ENCODE results near the gene DYNC1I2. TPM values are rescaled to one million over a fixed set of nuclear protein-coding genes. Genes with fewer than 3 reads are reported as not detected.
"Not testable (repeated sequence)": the region's sequence is repeated elsewhere in the genome, so short reads cannot be mapped to it uniquely, and the experiment has no call there.

The DYNC1I2 gene
- polyA plus RNA-seq, 4 donors: 163 to 204 (median 184) TPM

- DNase-seq (ENCODE audit: low read depth in 4 of 4, low spot score in 3 of 4): no peak
Measured at GRCh38 chr2:171711351-171711750, 24.1 kb downstream of the DYNC1I2 start.

GRCh38 chr2:171712051-171712450 is 24.8 kb downstream of the DYNC1I2 start:
- DNase-seq (ENCODE audit: low read depth in 4 of 4, low spot score in 3 of 4): no peak

- DNase-seq (ENCODE audit: low read depth in 4 of 4, low spot score in 3 of 4): no peak
Measured at GRCh38 chr2:171718720-171719119, 31.5 kb downstream of the DYNC1I2 start.

DNA sequence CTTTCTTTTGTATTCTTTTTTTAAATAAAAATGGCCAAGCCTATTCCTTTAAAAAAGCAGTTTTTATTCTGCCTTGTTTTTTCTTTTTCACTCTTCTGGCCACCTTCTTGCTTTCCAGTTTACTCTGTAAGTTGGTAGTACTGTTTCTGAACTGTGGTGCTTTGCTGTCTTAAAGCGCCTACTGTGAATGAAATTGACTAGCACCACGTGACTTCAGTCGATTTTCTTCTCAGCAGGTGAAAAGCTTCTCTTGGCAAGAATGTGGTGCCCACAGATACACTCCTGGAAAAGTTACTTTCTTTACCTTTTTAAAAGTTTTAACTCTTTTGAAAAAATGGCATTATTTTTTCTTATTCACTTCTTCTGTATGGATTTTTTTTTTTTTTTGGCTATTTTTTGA is 32.4 kb downstream of the DYNC1I2 start:
- no peak for DNase-seq (ENCODE audit: low read depth in 4 of 4, low spot score in 3 of 4)

GRCh38 chr2:171723716-171724683 is 36.7 kb downstream of the DYNC1I2 start:
- DNase-seq (ENCODE audit: low read depth in 4 of 4, low spot score in 3 of 4): no peak

GRCh38 chr2:171726847-171727450 is 39.7 kb downstream of the DYNC1I2 start:
- no peak for DNase-seq (ENCODE audit: low read depth in 4 of 4, low spot score in 3 of 4)

GRCh38 chr2:171728989-171729951 is 42.0 kb downstream of the DYNC1I2 start:
- DNase-seq (ENCODE audit: low read depth in 4 of 4, low spot score in 3 of 4): no peak

- no peak for DNase-seq (ENCODE audit: low read depth in 4 of 4, low spot score in 3 of 4)
Measured at GRCh38 chr2:171729952-171730317, 42.7 kb downstream of the DYNC1I2 start.

GRCh38 chr2:171735991-171736710 is 48.9 kb downstream of the DYNC1I2 start:
- no peak for DNase-seq (ENCODE audit: low read depth in 4 of 4, low spot score in 3 of 4)

DNA sequence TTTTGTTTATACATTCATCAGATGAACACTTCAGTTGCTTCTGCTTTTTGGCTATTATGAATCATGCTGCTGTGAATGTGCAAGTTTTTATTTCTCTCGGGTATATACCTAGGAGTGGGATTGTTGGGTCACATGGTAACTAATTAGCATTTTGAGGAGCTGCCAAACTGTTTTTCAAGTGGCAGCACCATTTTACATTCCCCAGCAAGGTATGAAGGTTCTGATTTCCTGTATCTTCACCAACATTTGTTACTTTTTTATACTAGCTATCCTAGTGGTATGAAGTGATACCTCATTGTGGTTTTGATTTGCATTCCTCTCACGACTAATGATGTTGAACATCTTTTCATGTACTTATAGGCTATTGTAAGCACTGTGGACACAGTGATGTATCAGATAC is 53.9 kb downstream of the DYNC1I2 start:
- no peak for DNase-seq (ENCODE audit: low read depth in 4 of 4, low spot score in 3 of 4)

DNA sequence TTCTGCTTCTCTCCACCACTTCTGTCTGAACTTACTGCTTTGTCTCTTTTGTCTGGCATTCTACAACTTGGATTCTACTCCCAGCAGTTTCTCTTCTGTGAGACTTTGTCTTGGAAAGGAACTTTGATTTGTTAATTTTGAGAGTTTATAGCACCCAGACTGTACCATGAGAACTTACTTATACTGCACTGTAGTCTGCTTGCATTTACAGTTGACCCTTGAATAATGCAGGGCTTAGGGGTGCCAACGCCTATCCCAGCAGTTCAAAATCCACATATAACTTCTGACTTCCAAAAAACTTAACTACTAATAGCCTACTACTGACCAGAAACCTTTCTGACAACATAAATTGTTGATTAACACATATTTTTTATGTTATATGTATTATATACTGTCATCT is 55.5 kb downstream of the DYNC1I2 start:
- no peak for DNase-seq (ENCODE audit: low read depth in 4 of 4, low spot score in 3 of 4)

GRCh38 chr2:171745141-171745540 is 57.9 kb downstream of the DYNC1I2 start:
- DNase-seq (ENCODE audit: low read depth in 4 of 4, low spot score in 3 of 4): no peak

- DNase-seq (ENCODE audit: low read depth in 4 of 4, low spot score in 3 of 4): no peak
Measured at GRCh38 chr2:171745806-171746205, 58.5 kb downstream of the DYNC1I2 start.

- no peak for DNase-seq (ENCODE audit: low read depth in 4 of 4, low spot score in 3 of 4)
Measured at GRCh38 chr2:171747371-171747770, 60.1 kb downstream of the DYNC1I2 start.

GRCh38 chr2:171754254-171754939 is 67.1 kb downstream of the DYNC1I2 start:
- DNase-seq (ENCODE audit: low read depth in 4 of 4, low spot score in 3 of 4): no peak

- not testable (repeated sequence) for DNase-seq (ENCODE audit: low read depth in 4 of 4, low spot score in 3 of 4)
Measured at GRCh38 chr2:171758762-171759161, 71.5 kb downstream of the DYNC1I2 start.

DNA sequence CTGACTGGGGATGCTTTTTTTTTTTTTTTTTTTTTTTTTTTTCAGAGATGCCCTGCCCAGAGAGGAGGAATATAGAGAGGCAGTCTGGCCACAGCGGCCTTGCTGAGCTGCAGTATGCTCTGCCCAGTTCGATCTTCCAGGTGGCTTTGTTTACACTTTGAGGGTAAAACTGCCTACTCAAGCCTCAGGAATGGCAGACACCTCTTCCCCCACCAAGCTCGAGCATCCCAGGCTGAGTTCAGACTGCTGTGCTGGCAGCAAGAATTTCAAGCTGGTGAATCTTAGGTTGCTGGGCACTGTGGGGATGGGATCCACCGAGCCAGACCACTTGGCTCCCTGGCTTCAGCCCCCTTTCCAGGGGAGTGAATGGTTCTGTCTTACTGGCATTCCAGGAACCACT is 73.9 kb downstream of the DYNC1I2 start:
- DNase-seq (ENCODE audit: low read depth in 4 of 4, low spot score in 3 of 4): not testable (repeated sequence)

DNA sequence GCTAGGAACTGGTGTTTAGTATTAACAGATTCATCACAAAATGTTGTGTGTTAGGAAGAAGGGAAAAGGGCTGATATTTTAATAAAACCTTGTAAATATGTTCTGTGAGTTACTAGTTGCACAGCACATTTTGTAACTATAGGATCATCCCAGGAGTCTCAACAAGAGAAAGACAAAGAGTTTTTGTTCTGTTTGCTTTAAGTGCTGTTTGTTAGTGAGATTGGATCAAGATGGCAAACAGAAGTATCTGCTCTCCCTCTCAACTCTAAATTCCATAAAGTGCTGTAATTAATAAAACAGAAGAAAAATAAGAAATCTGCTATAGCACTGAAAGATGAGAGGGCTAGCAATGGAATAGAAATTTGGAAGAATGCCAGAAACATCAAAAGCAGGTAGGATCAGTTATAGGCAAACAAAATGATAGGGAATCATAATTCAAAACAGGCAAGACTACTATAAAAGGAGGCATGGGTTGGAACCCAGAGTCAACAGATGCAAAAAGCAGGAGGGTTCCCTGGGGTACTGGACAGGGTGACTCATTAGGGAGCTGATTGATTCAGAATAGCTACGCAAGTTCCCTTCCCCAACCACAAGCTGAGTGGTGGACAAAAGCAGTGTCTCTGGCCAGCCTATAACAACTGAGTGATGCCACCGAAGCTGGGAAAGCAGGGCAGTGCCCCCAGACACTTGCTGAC is 75.8 kb downstream of the DYNC1I2 start:
- no peak for DNase-seq (ENCODE audit: low read depth in 4 of 4, low spot score in 3 of 4)

DNA sequence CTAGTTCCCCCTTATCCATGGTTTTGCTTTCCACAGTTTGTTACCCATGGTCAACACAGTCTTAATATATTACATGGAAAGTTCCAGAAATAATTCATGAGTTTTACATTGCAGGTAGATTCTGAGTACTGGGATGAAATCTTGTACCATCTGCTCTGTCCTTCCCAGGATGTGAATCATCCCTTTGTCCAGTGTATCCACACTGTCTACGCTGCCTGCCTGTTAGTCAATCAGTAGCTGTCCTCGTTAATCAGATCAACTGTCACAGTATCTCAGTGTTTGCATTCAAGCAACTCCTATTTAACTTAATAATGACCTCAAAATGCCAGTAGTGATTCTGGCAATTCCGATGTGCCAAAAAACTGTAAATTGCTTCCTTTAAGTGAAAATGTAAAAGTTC is 76.3 kb downstream of the DYNC1I2 start:
- no peak for DNase-seq (ENCODE audit: low read depth in 4 of 4, low spot score in 3 of 4)

All from left renal pelvis (tissue), 4 donors.